Measurements from ENCODE around the gene AKT2.

DNA sequence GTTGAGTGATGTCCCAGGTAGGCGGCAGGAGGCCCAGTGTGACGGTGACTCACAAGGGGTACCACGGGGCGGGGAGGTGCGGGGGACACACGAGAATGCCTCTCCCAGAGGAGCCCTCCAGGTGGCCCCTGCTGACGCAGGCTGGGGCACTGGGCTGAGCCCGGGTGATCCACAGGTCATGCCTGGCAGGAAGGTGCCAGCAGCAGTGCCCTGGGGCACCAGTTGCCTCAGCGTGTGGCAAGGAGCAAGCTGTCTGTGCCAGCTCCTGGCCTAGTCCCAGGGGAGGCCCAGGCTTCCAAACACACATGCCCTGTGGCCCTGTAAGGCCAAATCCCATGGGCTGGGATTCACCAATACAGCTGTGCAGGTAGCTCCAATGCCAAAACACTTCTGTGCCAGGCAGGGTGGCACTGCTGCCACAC is 28.0 kb downstream of the AKT2 start:
- TF ChIP-seq, protein P1, sequence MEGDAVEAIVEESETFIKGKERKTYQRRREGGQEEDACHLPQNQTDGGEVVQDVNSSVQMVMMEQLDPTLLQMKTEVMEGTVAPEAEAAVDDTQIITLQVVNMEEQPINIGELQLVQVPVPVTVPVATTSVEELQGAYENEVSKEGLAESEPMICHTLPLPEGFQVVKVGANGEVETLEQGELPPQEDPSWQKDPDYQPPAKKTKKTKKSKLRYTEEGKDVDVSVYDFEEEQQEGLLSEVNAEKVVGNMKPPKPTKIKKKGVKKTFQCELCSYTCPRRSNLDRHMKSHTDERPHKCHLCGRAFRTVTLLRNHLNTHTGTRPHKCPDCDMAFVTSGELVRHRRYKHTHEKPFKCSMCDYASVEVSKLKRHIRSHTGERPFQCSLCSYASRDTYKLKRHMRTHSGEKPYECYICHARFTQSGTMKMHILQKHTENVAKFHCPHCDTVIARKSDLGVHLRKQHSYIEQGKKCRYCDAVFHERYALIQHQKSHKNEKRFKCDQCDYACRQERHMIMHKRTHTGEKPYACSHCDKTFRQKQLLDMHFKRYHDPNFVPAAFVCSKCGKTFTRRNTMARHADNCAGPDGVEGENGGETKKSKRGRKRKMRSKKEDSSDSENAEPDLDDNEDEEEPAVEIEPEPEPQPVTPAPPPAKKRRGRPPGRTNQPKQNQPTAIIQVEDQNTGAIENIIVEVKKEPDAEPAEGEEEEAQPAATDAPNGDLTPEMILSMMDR (conservative IDR thresholded peaks at IDR 0.05): no peak
- no peak; the same call in 1 of the 2 replicates for TF ChIP-seq ZFX (IDR thresholded peaks at IDR 0.05)

Data from C4-2B (cell line).